Stomach (tissue), 4 donors: ENCODE data around the gene PNPLA5.

ENCODE experiments used
- EP300 ChIP-seq: sonication (generic); formaldehyde crosslinking; IDR thresholded peaks from one replicate; pipeline ENCODE4 v1.6.1; 2017; ENCODE audit warnings: antibody characterized with exemption
- POLR2A ChIP-seq, 4 donors: fragments of 450-650 bp; IDR thresholded peaks; one replicate each; pipeline ENCODE4 v1.6.1; 2016; ENCODE audit warnings: antibody characterized with exemption in 4 of 4, control low read depth in 2 of 4, mild to moderate bottlenecking in 1 of 4, moderate library complexity in 1 of 4
- TF ChIP-seq, protein P1 (sequence below), 7 experiments: fragments of 450-650 bp in 4 of 7; fragments of 200-600 bp in 3 of 7; sonication (generic) in 3 of 7; IDR thresholded peaks; one replicate each; pipeline ENCODE4 v1.5.1; 2016 to 2019; ENCODE audit warnings: antibody characterized with exemption in 7 of 7, control low read depth in 2 of 7, mild to moderate bottlenecking in 1 of 7

- TF ChIP-seq, protein P1, sequence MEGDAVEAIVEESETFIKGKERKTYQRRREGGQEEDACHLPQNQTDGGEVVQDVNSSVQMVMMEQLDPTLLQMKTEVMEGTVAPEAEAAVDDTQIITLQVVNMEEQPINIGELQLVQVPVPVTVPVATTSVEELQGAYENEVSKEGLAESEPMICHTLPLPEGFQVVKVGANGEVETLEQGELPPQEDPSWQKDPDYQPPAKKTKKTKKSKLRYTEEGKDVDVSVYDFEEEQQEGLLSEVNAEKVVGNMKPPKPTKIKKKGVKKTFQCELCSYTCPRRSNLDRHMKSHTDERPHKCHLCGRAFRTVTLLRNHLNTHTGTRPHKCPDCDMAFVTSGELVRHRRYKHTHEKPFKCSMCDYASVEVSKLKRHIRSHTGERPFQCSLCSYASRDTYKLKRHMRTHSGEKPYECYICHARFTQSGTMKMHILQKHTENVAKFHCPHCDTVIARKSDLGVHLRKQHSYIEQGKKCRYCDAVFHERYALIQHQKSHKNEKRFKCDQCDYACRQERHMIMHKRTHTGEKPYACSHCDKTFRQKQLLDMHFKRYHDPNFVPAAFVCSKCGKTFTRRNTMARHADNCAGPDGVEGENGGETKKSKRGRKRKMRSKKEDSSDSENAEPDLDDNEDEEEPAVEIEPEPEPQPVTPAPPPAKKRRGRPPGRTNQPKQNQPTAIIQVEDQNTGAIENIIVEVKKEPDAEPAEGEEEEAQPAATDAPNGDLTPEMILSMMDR (IDR thresholded peaks at IDR 0.05) = no peak
- no peak for TF ChIP-seq EP300
- TF ChIP-seq POLR2A (IDR thresholded peaks at IDR 0.05) = no peak
These were observed 13.9 kb upstream of the PNPLA5 start for GRCh38 chr22:43905681-43906080.
